Fibroblast of villous mesenchyme (primary cell): ENCODE measurements around the gene NUAK1. TPM values are rescaled to one million over a fixed set of nuclear protein-coding genes. Genes with fewer than 3 reads are reported as not detected.

Source experiments
- DNase-seq: peaks from one replicate; pipeline ENCODE4 v3.0.0-alpha.2; 2010; ENCODE audit warnings: low read depth
- H3K4me3 ChIP-seq: 2 replicates; pipeline ENCODE4 v1.5.1; 2011; ENCODE audit warnings: low read depth, mild to moderate bottlenecking, low read length
- total RNA-seq: library from RNA; depleted of rRNA; stranded (reverse); fragments of >200 nt; gene quantifications from 2 replicates; pipeline ENCODE4 v1.2.3, GENCODE V29; 2012
- TF ChIP-seq, protein P1 (sequence below): IDR thresholded peaks from 2 replicates; pipeline ENCODE4 v1.5.1; 2012; ENCODE audit warnings: low read depth, mild to moderate bottlenecking, low read length; ENCODE audit not compliant: insufficient read depth

The NUAK1 gene
- total RNA-seq, 1 donor, result 84.6 TPM

- no peak for DNase-seq
- TF ChIP-seq, protein P1, sequence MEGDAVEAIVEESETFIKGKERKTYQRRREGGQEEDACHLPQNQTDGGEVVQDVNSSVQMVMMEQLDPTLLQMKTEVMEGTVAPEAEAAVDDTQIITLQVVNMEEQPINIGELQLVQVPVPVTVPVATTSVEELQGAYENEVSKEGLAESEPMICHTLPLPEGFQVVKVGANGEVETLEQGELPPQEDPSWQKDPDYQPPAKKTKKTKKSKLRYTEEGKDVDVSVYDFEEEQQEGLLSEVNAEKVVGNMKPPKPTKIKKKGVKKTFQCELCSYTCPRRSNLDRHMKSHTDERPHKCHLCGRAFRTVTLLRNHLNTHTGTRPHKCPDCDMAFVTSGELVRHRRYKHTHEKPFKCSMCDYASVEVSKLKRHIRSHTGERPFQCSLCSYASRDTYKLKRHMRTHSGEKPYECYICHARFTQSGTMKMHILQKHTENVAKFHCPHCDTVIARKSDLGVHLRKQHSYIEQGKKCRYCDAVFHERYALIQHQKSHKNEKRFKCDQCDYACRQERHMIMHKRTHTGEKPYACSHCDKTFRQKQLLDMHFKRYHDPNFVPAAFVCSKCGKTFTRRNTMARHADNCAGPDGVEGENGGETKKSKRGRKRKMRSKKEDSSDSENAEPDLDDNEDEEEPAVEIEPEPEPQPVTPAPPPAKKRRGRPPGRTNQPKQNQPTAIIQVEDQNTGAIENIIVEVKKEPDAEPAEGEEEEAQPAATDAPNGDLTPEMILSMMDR, result no peak
- H3K4me3 ChIP-seq, result no peak overlapping the region
Measured at GRCh38 chr12:106066051-106066705, 72.6 kb downstream of the NUAK1 start.

DNA sequence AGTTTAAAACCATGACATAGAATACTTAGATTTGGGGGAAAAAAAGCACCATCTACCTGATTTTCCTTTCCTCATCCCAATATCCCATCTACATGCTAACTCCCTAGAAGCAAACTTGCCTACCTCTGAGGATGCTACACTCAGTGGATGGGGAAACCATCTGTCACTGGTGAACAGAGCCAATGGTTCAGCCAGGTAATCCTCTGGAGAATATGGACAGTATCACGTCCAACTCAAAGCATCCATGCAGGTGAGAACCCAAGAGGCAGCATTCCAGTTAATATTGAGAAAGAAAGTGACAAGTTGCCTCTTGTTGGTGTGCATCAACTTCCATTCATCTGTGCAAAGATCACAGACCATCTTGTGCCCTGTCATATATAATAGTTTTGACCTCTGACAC is 73.2 kb downstream of the NUAK1 start:
- DNase-seq, result no peak
- no peak overlapping the region for H3K4me3 ChIP-seq
- TF ChIP-seq, protein P1, result no peak

- TF ChIP-seq, protein P1, result no peak
- no peak overlapping the region for H3K4me3 ChIP-seq
- no peak for DNase-seq
Measured at GRCh38 chr12:106064721-106065021, 74.1 kb downstream of the NUAK1 start.

DNA sequence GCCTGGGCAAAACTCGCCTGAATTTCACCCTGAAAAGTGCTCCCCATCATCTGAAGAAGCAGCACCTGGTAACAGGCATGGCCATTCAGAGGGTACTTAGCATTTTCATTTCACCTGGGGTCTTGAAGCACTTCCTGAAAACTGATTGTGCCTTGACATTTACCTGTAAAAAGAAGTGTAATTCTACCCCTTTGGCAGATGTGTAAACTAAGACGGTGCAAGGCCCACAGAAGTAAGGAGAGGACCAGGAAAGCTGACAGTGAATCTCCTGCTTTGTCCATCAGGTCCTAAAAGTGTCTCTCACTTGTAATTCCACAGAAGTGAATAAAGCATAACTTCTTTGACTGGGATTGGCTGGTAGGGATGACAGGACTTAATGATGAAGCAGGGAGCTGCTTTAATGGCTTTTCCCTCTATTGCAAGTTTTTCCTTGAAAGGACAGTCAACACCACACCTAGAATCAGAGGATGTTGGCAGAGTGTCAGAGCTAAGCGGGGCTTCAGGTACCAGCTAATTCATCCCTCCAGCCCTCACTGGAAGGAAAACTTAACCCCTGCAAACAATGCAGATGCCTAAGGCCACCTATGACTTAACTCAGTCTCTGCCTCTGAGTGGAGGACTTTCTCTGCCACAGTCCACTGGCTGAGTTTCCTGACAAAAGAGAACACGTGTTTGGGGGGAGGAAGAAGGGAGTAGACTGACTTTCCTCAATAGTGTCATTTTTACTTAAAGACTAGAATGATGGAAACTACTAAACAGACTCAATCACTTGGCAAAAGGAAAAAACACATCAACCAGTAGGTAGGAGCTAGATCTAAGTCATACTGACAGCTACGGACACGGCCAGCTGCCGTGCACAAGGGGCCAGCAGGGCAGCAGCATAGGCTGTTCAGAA is 74.7 kb downstream of the NUAK1 start:
- no peak overlapping the region for H3K4me3 ChIP-seq
- no peak for DNase-seq
- TF ChIP-seq, protein P1, result no peak

DNA sequence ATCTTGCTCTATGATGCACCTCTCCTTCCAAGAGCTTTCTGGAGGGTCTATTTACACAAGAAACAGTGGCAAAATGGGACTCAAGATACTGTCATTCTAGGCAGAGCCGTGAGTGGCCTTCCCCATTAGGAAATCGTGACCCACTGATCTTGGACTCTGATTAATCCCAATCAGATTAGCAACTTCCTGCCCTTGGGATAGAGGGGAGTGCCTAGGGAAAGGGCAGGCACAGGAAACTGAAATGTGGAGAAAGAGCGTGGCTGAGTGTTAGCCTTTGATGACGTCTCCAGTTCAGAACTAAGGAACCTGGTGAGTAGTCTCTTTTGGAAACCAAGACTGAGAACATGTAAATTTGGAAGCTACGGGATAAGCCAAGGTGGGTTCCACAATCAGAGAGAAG is 76.1 kb downstream of the NUAK1 start:
- no peak overlapping the region for H3K4me3 ChIP-seq
- TF ChIP-seq, protein P1, result no peak
- DNase-seq, result no peak

DNA sequence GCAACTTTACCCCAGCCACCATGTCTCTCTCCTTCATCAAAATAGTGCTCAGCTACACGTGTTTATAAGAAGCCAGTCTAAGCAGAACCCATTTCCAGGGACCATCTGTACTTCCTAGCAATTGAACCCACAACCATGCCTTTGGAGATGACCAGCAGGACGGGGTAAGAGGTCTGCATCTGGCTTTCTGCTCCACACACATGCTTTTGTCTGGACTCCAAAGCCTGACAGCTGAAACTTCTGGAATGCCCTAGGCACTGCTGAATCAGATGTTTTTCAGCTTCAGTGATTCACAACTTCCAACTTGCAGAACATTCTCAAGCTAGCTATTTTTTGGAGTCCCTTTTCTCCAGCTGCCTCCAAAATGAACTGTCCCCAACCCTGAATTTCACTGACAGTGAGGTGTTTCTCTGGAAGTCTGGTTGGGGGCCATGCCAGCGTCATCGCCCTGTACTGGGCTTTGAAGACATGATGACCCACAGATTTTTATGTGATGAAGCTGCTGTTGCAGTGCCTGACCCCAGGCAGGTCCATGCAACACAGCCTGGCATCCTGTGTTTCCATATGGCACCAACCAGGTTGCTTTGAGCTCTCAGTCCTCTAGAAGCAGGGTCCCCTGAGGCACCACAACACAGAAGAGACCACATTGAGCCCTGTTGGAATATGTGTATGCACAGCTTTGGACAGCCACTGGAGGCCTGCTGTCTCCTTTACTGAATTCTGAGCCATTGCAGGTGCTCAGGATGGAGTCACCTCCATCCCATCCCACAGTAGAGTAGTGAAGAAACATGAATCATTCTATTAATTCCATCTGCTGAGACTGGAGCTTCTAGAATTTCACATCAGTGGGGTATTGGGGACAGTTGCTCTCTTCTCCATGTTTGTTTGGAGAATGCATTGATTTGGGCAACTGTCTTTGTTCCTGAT is 80.2 kb downstream of the NUAK1 start:
- peak; percentile 53 for DNase-seq
- TF ChIP-seq, protein P1, result no peak
- no peak overlapping the region for H3K4me3 ChIP-seq
